K562 (cell line): ENCODE results near the gene TECPR1. TPM values are rescaled to one million over a fixed set of nuclear protein-coding genes. Genes with fewer than 3 reads are reported as not detected.

Experiments
- ATAC-seq: fragments of 200-7000 bp; cut with Tn5 transposase; 3 replicates; pipeline ENCODE4 v1.9.1; 2020; ENCODE audit warnings: moderate library complexity
- BruUV-seq: library from RNA; stranded (reverse); fragments of 400-500 nt; replicated peaks from 2 replicates; lab custom pipeline; 2021; lab: Mats Ljungman, UMichigan
- CTCF ChIA-PET: fragments of 300-600 bp; formaldehyde crosslinking; extraction: SDS; loops from one replicate; lab custom pipeline; 2021; ENCODE audit warnings: low intra/inter-chr PET ratio; lab: Yijun Ruan, JAX
- POLR2A ChIA-PET: fragments of 300-600, 350-650 bp; sonication (Branson Sonifier 250); formaldehyde crosslinking; extraction: SDS; loops from one replicate; lab custom pipeline; 2021; ENCODE audit warnings: antibody characterized with exemption, inconsistent platforms; lab: Yijun Ruan, JAX
- DNase-seq, 4 experiments: peaks; one replicate each; pipeline versions ENCODE4 v3.0.0 to v3.0.0-alpha.2; 2011 to 2018; ENCODE audit warnings: low spot score in 3 of 4, mixed read lengths in 3 of 4; ENCODE audit errors: extremely low read depth in 1 of 4
- FAIRE-seq: peaks from 2 replicates; lab custom pipeline; 2011; peaks lifted over from hg19 to GRCh38; lab: Jason Lieb, UNC
- H2AFZ ChIP-seq: 2 replicates; pipeline ENCODE4 v1.6.0; 2011; ENCODE audit warnings: low read depth, low read length, control low read depth, inconsistent platforms
- H3K27ac ChIP-seq: fragments of 200-600 bp; 3 replicates; pipeline ENCODE4 v1.8.0; 2011; ENCODE audit warnings: low read depth, mild to moderate bottlenecking, control low read depth, inconsistent platforms, low read length, moderate library complexity, mixed read lengths; ENCODE audit errors: extremely low read depth
- H3K27me3 ChIP-seq, 2 experiments: fragments of 300-600 bp in 1 of 2; 2 replicates in 1 of 2; 3 replicates in 1 of 2; pipeline versions ENCODE4 v1.6.0 to v1.8.0; 2011; ENCODE audit warnings: inconsistent platforms in 2 of 2, low read length in 2 of 2, mild to moderate bottlenecking in 1 of 2, mixed read lengths in 1 of 2, moderate library complexity in 1 of 2; ENCODE audit not compliant: control insufficient read depth in 2 of 2, insufficient read depth in 2 of 2
- H3K36me3 ChIP-seq: fragments of 300-600 bp; 3 replicates; pipeline ENCODE4 v1.8.0; 2011; ENCODE audit warnings: mild to moderate bottlenecking, low read length, inconsistent platforms; ENCODE audit not compliant: control insufficient read depth, insufficient read depth
- H3K4me1 ChIP-seq, 2 experiments: fragments of 200-600 bp in 1 of 2; replicated peaks in 1 of 2; 2 replicates in 1 of 2; 3 replicates in 1 of 2; pipeline versions ENCODE4 v1.5.1 to v1.8.0; 2011; ENCODE audit warnings: inconsistent platforms in 2 of 2, low read length in 2 of 2, mild to moderate bottlenecking in 1 of 2, mixed read lengths in 1 of 2, moderate library complexity in 1 of 2; ENCODE audit not compliant: control insufficient read depth in 2 of 2, insufficient read depth in 2 of 2
- H3K4me2 ChIP-seq: 2 replicates; pipeline ENCODE4 v1.6.1; 2011; ENCODE audit warnings: low read length, control low read depth, inconsistent platforms, mixed read lengths; ENCODE audit not compliant: insufficient read depth
- H3K4me3 ChIP-seq: fragments of 200-600 bp; sonication (generic), shearing (Covaris generic); 2 replicates; pipeline ENCODE4 v1.5.1; 2016; ENCODE audit warnings: control low read depth, inconsistent platforms
- H3K79me2 ChIP-seq: fragments of 200-600 bp; 3 replicates; pipeline ENCODE4 v1.8.0; 2011; ENCODE audit warnings: low read length, inconsistent platforms; ENCODE audit not compliant: control insufficient read depth, insufficient read depth
- H3K9ac ChIP-seq, 2 experiments: 2 replicates each; pipeline versions ENCODE4 v1.6.0 to v1.6.1; 2011; ENCODE audit warnings: low read depth in 2 of 2, low read length in 2 of 2, control low read depth in 1 of 2, inconsistent platforms in 1 of 2, mild to moderate bottlenecking in 1 of 2, mixed read lengths in 1 of 2; ENCODE audit not compliant: insufficient read depth in 1 of 2
- H3K9me1 ChIP-seq: one replicate; pipeline ENCODE4 v1.6.0; 2011; ENCODE audit warnings: inconsistent platforms, mild to moderate bottlenecking, low read length, moderate library complexity; ENCODE audit not compliant: control insufficient read depth, insufficient read depth
- H3K9me3 ChIP-seq: replicated peaks from 2 replicates; pipeline ENCODE4 v1.5.1; 2011; ENCODE audit warnings: low read depth, low read length, inconsistent platforms; ENCODE audit not compliant: control insufficient read depth, insufficient read depth
- H4K20me1 ChIP-seq: replicated peaks from 2 replicates; pipeline ENCODE4 v1.6.1; 2011; ENCODE audit warnings: low read length, inconsistent platforms, mixed read lengths; ENCODE audit not compliant: control insufficient read depth, insufficient read depth
- ARNT ChIP-seq, 2 experiments: fragments of 450-650 bp; IDR thresholded peaks; 2 replicates each; pipeline ENCODE4 v1.6.1; 2016; ENCODE audit warnings: mild to moderate bottlenecking in 1 of 2
- CCNT2 ChIP-seq: IDR thresholded peaks from 2 replicates; pipeline ENCODE4 v1.6.1; 2011; ENCODE audit warnings: borderline replicate concordance, low read depth, mild to moderate bottlenecking, moderate library complexity, mixed read lengths, low read length; ENCODE audit not compliant: insufficient read length; ENCODE audit errors: extremely low read depth
- HDAC1 ChIP-seq, 2 experiments: fragments of 450-650 bp; IDR thresholded peaks; 2 replicates each; pipeline ENCODE4 v1.6.1; 2016 to 2017; ENCODE audit warnings: inconsistent platforms in 1 of 2, mild to moderate bottlenecking in 1 of 2, moderate library complexity in 1 of 2
- WGBS: fragments of 100-300 bp; shearing (Covaris generic); methylation state at CpG from one replicate; pipeline ENCODE4 v1.1.6; 2016; ENCODE audit warnings: low coverage, mixed read lengths; ENCODE audit not compliant: insufficient coverage; ENCODE audit errors: missing lambda C conversion rate; 5-methylcytosine and 5-hydroxymethylcytosine counted together
- in situ Hi-C: fragments of 300-500 bp; cut with MboI; formaldehyde crosslinking; loops from 4 replicates; pipeline ENCODE4 v1.15.0; 2018; ENCODE audit warnings: inconsistent platforms, mixed read lengths
- intact Hi-C: fragments of 100-400 bp; cut with micrococcal nuclease; formaldehyde crosslinking; loops from 2 replicates; pipeline ENCODE4 v1.14.2; 2022
- polyA plus RNA-seq, 8 experiments: library from polyadenylated mRNA; depleted of rRNA in 4 of 8; stranded (reverse) in 5 of 8; unstranded in 3 of 8; fragments of >200 nt; fragmentation: Nextera tagmentation in 2 of 8; fragmentation: Illumina TruSeq in 1 of 8; extraction: Ambion mirVana in 2 of 8; extraction: Trizol in 1 of 8; gene quantifications; 2 replicates each; pipeline versions ENCODE4 v1.2.1 to v1.2.3, GENCODE V29; 2011 to 2014; ENCODE audit warnings: inconsistent platforms in 1 of 8, missing spikeins in 1 of 8
- total RNA-seq, 7 experiments: library from RNA; depleted of rRNA in 6 of 7; stranded (reverse); fragments of >200 nt in 6 of 7; fragmentation: Illumina TruSeq in 2 of 7; extraction: Trizol in 2 of 7; gene quantifications; 2 replicates each; pipeline versions ENCODE4 v1.2.1 to v1.2.3, GENCODE V29; 2011 to 2021; ENCODE audit warnings: low replicate concordance in 1 of 7

The TECPR1 gene
- total and polyA plus RNA-seq, 9 of the 15 experiments (the other 6 are each of a cell fraction or from before 2014, with no cell fraction given) = 0.17 to 15.0 (median 2.2) TPM

GRCh38 chr7:98196706-98197605, 55.1 kb downstream of the TECPR1 start (continued):
- TF ChIP-seq CCNT2 (no peak), HDAC1 (IDR thresholded peaks at IDR 0.05) (no peak)

- H3K9me3 ChIP-seq = no peaks in the 10 kb centered on the region
- no peak overlapping the region for H3K27ac ChIP-seq
- WGBS = 88% methylated on average over 8 of the region's 8 CpGs
- POLR2A ChIA-PET = interaction anchor here (0.6 kb wide), 1 partner anchor 1284 kb away, joined by 4 read pairs; no protein-coding TSS in a partner anchor
- ATAC-seq = no peak
- H3K4me1 ChIP-seq = no peaks in the 10 kb centered on the region; a peak in 1 of 5 replicates
- no peak for TF ChIP-seq ARNT (IDR thresholded peaks at IDR 0.05)
- peaks cover 48% of the 10 kb centered on the region; the same call in 2 of the 3 replicates for H3K36me3 ChIP-seq
- no peak overlapping the region for H3K4me3 ChIP-seq
- H4K20me1 ChIP-seq = peaks cover 4% of the 10 kb centered on the region; the same call in 1 of the 2 replicates
- FAIRE-seq = no peak
- no peaks in the 10 kb centered on the region for H3K79me2 ChIP-seq
- CTCF ChIA-PET = no interaction called here
- no peaks in the 10 kb centered on the region for H3K27me3 ChIP-seq
- intact Hi-C loops = no loop called here
- no peak overlapping the region for H2AFZ ChIP-seq
- no peak overlapping the region for H3K4me2 ChIP-seq
- DNase-seq = no peak
- no peak overlapping the region for H3K9ac ChIP-seq
- in situ Hi-C loops = no loop called here
- no peaks in the 10 kb centered on the region for H3K9me1 ChIP-seq
- BruUV-seq = no TSS peak
Observed at GRCh38 chr7:98194672-98195457, 57.2 kb downstream of the TECPR1 start.
